ENCODE results near the gene ST8SIA4.

DNA sequence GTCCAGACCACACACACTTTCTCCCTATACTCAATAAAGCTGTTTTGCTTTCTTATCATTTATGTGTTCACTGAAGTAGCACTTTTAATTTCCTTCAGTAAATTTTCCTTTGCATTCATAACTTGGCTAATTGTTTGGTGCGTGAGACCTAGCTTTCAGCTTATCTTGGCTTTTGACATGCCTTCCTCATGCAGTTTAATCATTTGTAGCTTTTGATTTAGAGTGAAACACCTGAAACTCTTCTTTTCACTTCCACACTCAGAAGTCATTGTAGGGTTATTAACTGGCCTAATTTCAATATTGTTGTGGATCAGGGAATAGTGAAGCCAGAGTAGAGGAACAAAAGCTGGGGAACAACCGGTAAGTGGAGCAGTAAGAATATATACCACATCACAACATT, 114.7 kb downstream of the ST8SIA4 start:
- TF ChIP-seq CTCF (IDR thresholded peaks at IDR 0.05) (no peak), EZH2 (IDR thresholded peaks at IDR 0.05; ENCODE audit: borderline replicate concordance, insufficient read depth, low read depth, low read length, poor library complexity, severe bottlenecking) (no peak)

Data from B cell (primary cell).